Raji (cell line): ENCODE measurements around the gene ABCB8.

Experiments used
- POLR2A ChIP-seq: IDR thresholded peaks from 2 replicates; pipeline ENCODE4 v1.6.1; 2011; ENCODE audit warnings: low read depth, low read length, control low read depth; ENCODE audit not compliant: insufficient read depth

ABCB8 gene

GRCh38 chr7:150994141-150994837, 34.0 kb upstream of the ABCB8 start:
- no peak for TF ChIP-seq POLR2A

GRCh38 chr7:150994838-150995510, 33.3 kb upstream of the ABCB8 start:
- TF ChIP-seq POLR2A = no peak

- TF ChIP-seq POLR2A = no peak
These were observed 31.7 kb upstream of the ABCB8 start for GRCh38 chr7:150996376-150997074.

GRCh38 chr7:150997075-150997511, 31.2 kb upstream of the ABCB8 start:
- no peak for TF ChIP-seq POLR2A

GRCh38 chr7:150997817-150998216, 30.4 kb upstream of the ABCB8 start:
- no peak for TF ChIP-seq POLR2A

GRCh38 chr7:150998341-150998740, 29.9 kb upstream of the ABCB8 start:
- TF ChIP-seq POLR2A = no peak

GRCh38 chr7:150999001-150999400, 29.2 kb upstream of the ABCB8 start:
- TF ChIP-seq POLR2A = no peak

- TF ChIP-seq POLR2A = no peak
These were observed 28.6 kb upstream of the ABCB8 start for GRCh38 chr7:150999497-151000230.

GRCh38 chr7:151000897-151001495, 27.3 kb upstream of the ABCB8 start:
- no peak for TF ChIP-seq POLR2A

- TF ChIP-seq POLR2A = no peak
These were observed 26.7 kb upstream of the ABCB8 start for GRCh38 chr7:151001546-151001945.

GRCh38 chr7:151003572-151003971, 24.7 kb upstream of the ABCB8 start:
- TF ChIP-seq POLR2A = no peak

GRCh38 chr7:151005566-151005965, 22.7 kb upstream of the ABCB8 start:
- no peak for TF ChIP-seq POLR2A

- TF ChIP-seq POLR2A = no peak
These were observed 21.5 kb upstream of the ABCB8 start for GRCh38 chr7:151006590-151007300.

- no peak for TF ChIP-seq POLR2A
These were observed 20.8 kb upstream of the ABCB8 start for GRCh38 chr7:151007469-151007898.
